GM13977 (cell line): Measurements from ENCODE around the gene PSMD7.

Experiments used
- DNase-seq: peaks from one replicate; pipeline ENCODE4 v3.0.0; 2012; ENCODE audit warnings: low spot score
- CTCF ChIP-seq: IDR thresholded peaks from 2 replicates; pipeline ENCODE4 v1.5.1; 2012; ENCODE audit warnings: mild to moderate bottlenecking, control low read depth; ENCODE audit not compliant: insufficient read depth; ENCODE audit errors: extremely low read depth, missing control alignments
- in situ Hi-C: fragments of 300-500 bp; cut with MboI; formaldehyde crosslinking; loops from one replicate; pipeline ENCODE4 v1.12.0; 2022; ENCODE audit warnings: low sequenced_read_pairs, low pct_unique_long_range_greater_than_20kb, mixed read lengths, inconsistent platforms; ENCODE audit not compliant: unreplicated experiment

The PSMD7 gene

DNA sequence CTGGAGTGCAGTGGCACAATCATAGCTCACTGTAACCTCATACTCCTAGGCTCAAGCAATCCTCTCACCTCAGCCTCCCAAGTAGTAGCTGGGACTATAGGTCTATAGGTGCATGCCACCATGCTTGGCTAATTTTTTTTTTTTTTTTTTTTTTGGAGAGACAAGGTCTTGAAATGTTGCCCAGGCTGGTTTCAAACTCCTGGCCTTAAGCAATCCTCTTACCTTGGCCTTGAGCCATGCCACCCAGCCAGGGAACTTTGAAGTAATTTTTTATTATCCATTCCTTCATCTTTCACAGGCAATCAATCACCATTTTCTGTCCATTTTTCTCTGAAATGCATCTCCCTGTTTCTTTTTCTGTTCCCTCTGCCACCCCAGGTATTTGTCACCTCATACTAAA, 6.3 kb upstream of the PSMD7 start:
- DNase-seq, result no peak
- in situ Hi-C loops, result no loop called here
- TF ChIP-seq CTCF, result no peak

DNA sequence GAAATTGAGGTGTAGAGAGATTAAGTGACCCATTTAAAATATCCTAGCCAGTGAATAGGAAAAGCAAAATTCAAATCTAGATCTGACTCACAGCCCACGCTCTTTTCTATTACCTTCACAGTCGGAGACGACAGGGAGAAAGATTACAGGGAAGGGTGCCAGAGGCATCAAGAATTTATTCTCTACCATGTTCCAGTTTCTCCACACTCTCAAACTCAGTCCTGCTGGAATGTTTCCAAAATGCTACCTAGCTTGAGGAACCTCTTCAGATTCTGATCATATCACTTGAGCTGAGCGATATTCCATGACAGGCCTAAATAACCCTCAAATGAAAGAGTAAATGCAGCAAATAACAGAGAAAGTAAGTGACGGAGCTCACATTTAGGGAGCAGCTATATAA, 5.4 kb upstream of the PSMD7 start:
- TF ChIP-seq CTCF, result no peak
- in situ Hi-C loops, result no loop called here
- no peak for DNase-seq

- no peak for TF ChIP-seq CTCF
- in situ Hi-C loops, result no loop called here
- no peak for DNase-seq
Observed at GRCh38 chr16:74291577-74292208, 4.9 kb upstream of the PSMD7 start.

DNA sequence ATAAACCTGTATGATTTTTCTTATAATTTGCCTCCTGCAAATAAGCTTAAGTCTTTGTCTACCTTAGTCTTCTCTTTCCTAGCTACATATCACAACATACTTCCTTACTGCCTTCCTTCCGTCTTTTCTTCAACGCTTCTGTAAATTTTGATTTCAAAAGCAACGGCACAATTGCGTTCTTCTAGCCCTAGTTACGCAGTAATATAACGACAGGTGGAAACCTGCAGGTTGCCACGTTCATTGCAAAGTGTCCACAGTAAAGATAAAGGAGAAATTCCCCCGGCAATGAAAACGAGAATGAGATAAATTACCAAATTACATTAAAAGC, 546 bp upstream of the PSMD7 start:
- TF ChIP-seq CTCF, result no peak
- DNase-seq, result no peak
- in situ Hi-C loops, result no loop called here

GRCh38 chr16:74297145-74297665, 591 bp downstream of the PSMD7 start:
- DNase-seq, result peak; percentile 37
- in situ Hi-C loops, result no loop called here
- no peak for TF ChIP-seq CTCF

- no peak for TF ChIP-seq CTCF
- DNase-seq, result no peak
- in situ Hi-C loops, result no loop called here
Observed at GRCh38 chr16:74298104-74298503, 1.5 kb downstream of the PSMD7 start.
